ENCODE results near the gene TMEFF2.

GRCh38 chr2:192030856-192031255 lies 163.9 kb downstream of the TMEFF2 start:
- TF ChIP-seq CTCF (conservative IDR thresholded peaks at IDR 0.05; ENCODE audit: low read length) (no peak), EZH2phosphoT487 (IDR thresholded peaks at IDR 0.05; ENCODE audit: borderline replicate concordance) (no peak)

All from Loucy (cell line).